Testis (tissue), 3 donors: ENCODE data around the gene MAP3K7CL. TPM values are rescaled to one million over a fixed set of nuclear protein-coding genes. Genes with fewer than 3 reads are reported as not detected.

Experiments used
- DNase-seq: peaks from one replicate; pipeline ENCODE4 v3.0.0-alpha.2; 2019
- H3K27ac ChIP-seq, 2 donors: fragments of 200-600 bp; sonication (generic); one replicate each; pipeline ENCODE4 v1.5.1; 2019
- H3K27me3 ChIP-seq: fragments of 200-600 bp; sonication (generic); one replicate; pipeline ENCODE4 v1.5.1; 2019
- H3K36me3 ChIP-seq: fragments of 200-600 bp; sonication (generic); one replicate; pipeline ENCODE4 v1.5.1; 2017; ENCODE audit warnings: low read depth; ENCODE audit errors: missing control alignments
- H3K4me1 ChIP-seq: fragments of 200-600 bp; sonication (generic); one replicate; pipeline ENCODE4 v1.5.1; 2019
- H3K4me3 ChIP-seq, 2 donors: fragments of 200-600 bp; sonication (generic); one replicate each; pipeline ENCODE4 v1.5.1; 2017 to 2019
- H3K9me3 ChIP-seq: fragments of 200-600 bp; sonication (generic); one replicate; pipeline ENCODE4 v1.5.1; 2017
- POLR2A ChIP-seq: fragments of 450-650 bp; IDR thresholded peaks from one replicate; pipeline ENCODE4 v1.6.1; 2017; ENCODE audit warnings: antibody characterized with exemption, mild to moderate bottlenecking, moderate library complexity
- WGBS, 2 donors: methylation state at CpG; one replicate each; pipeline ENCODE4 v1.1.5; 2018; 5-methylcytosine and 5-hydroxymethylcytosine counted together
- intact Hi-C: fragments of 100-400 bp; cut with DNase I; formaldehyde crosslinking; loops from one replicate; pipeline ENCODE4 v1.15.1; 2023; ENCODE audit warnings: low total_unique reads
- polyA plus RNA-seq: library from polyadenylated mRNA; stranded (reverse); fragments of 350-450 nt; fragmentation: Illumina TruSeq; extraction: RNeasy Lipid Tissue Mini Kit (QIAGEN cat#74804); gene quantifications from one replicate; pipeline ENCODE4 v1.2.3, GENCODE V29; 2014; ENCODE audit warnings: low read depth, low replicate concordance; ENCODE audit not compliant: insufficient read depth
- total RNA-seq, 2 donors: library from RNA; depleted of rRNA; stranded (reverse); fragments of >200 nt; gene quantifications; one replicate each; pipeline ENCODE4 v1.2.3, GENCODE V29; 2016
- TF ChIP-seq, protein P1 (sequence below), 3 experiments: fragments of 450-650 bp in 2 of 3; fragments of 200-600 bp in 1 of 3; sonication (generic) in 1 of 3; IDR thresholded peaks; one replicate each; pipeline ENCODE4 v1.5.1; 2016 to 2019; ENCODE audit warnings: antibody characterized with exemption in 3 of 3, mild to moderate bottlenecking in 2 of 3, moderate library complexity in 1 of 3

The MAP3K7CL gene
- total and polyA plus RNA-seq, 3 donors from 2014 or later = 9.9 to 16.1 (median 15.3) TPM

GRCh38 chr21:29168891-29169315 is 38.5 kb downstream of the MAP3K7CL start:
- H3K4me3 ChIP-seq = no peak overlapping the region
- 71 to 89% methylated on average over 3 of the region's 3 CpGs for WGBS, 2 donors
- H3K27ac ChIP-seq = no peak overlapping the region
- DNase-seq = no peak
- intact Hi-C loops = no loop called here
- no peaks in the 10 kb centered on the region for H3K9me3 ChIP-seq
- TF ChIP-seq, protein P1, sequence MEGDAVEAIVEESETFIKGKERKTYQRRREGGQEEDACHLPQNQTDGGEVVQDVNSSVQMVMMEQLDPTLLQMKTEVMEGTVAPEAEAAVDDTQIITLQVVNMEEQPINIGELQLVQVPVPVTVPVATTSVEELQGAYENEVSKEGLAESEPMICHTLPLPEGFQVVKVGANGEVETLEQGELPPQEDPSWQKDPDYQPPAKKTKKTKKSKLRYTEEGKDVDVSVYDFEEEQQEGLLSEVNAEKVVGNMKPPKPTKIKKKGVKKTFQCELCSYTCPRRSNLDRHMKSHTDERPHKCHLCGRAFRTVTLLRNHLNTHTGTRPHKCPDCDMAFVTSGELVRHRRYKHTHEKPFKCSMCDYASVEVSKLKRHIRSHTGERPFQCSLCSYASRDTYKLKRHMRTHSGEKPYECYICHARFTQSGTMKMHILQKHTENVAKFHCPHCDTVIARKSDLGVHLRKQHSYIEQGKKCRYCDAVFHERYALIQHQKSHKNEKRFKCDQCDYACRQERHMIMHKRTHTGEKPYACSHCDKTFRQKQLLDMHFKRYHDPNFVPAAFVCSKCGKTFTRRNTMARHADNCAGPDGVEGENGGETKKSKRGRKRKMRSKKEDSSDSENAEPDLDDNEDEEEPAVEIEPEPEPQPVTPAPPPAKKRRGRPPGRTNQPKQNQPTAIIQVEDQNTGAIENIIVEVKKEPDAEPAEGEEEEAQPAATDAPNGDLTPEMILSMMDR (IDR thresholded peaks at IDR 0.05) = no peak
- no peak for TF ChIP-seq POLR2A
- H3K27me3 ChIP-seq = no peaks in the 10 kb centered on the region
- H3K4me1 ChIP-seq = no peaks in the 10 kb centered on the region
- no peaks in the 10 kb centered on the region for H3K36me3 ChIP-seq

DNA sequence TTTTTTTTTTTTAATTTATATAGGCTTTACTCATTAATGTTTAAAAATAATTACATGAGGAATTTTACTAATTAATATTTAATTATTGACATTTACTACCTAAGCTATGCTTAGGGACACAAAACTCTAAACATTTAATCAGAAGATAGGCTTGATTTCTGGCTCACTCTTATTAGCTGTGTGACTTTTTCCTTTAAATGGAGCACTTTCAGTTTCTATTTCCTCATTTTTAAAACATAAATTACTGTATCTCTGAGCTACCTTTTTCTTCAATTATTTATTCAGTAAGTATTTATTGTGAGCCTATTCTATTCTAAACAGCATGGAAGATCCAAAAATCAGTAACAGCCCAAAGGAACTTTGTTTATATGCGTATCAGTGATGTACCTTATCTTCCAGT is 40.5 kb downstream of the MAP3K7CL start:
- 81 to 91% methylated on average over 1 of the region's 1 CpG for WGBS, 2 donors
- intact Hi-C loops = no loop called here
- Histone ChIP-seq H3K36me3 (no peaks in the 10 kb centered on the region), H3K9me3 (no peaks in the 10 kb centered on the region), H3K27me3 (no peaks in the 10 kb centered on the region), H3K4me3 (no peak overlapping the region), H3K27ac (no peak overlapping the region), H3K4me1 (no peaks in the 10 kb centered on the region)
- TF ChIP-seq, protein P1 (IDR thresholded peaks at IDR 0.05) = no peak
- no peak for TF ChIP-seq POLR2A
- DNase-seq = no peak

- intact Hi-C loops = no loop called here
- WGBS, 2 donors = 78 to 86% methylated on average over 1 of the region's 1 CpG
These were observed 41.8 kb downstream of the MAP3K7CL start for GRCh38 chr21:29172282-29172681.

DNA sequence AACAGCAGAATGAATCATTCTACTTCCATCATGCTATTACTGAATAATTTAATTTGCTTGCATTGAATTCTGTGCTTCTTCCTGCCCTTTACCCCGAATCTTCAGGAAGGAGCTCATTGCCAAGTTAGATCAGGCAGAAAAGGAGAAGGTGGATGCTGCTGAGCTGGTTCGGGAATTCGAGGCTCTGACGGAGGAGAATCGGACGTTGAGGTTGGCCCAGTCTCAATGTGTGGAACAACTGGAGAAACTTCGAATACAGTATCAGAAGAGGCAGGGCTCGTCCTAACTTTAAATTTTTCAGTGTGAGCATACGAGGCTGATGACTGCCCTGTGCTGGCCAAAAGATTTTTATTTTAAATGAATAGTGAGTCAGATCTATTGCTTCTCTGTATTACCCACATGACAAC is 44.2 kb downstream of the MAP3K7CL start:
- intact Hi-C loops = no loop called here
- DNase-seq = no peak
- Histone ChIP-seq H3K9me3 (no peaks in the 10 kb centered on the region), H3K4me3 (no peak overlapping the region), H3K36me3 (no peaks in the 10 kb centered on the region), H3K27me3 (no peaks in the 10 kb centered on the region), H3K27ac (peak overlapping the region in 1 of 2 donors; percentile 5), H3K4me1 (no peaks in the 10 kb centered on the region)
- TF ChIP-seq, protein P1 (IDR thresholded peaks at IDR 0.05) = no peak
- no peak for TF ChIP-seq POLR2A
- 44 to 61% methylated on average over 9 of the region's 9 CpGs for WGBS, 2 donors

More at GRCh38 chr21:29172282-29172681, 41.8 kb downstream of the MAP3K7CL start:
- Histone ChIP-seq H3K36me3 (no peaks in the 10 kb centered on the region), H3K27me3 (no peaks in the 10 kb centered on the region), H3K9me3 (no peaks in the 10 kb centered on the region), H3K4me3 (no peak overlapping the region), H3K27ac (no peak overlapping the region), H3K4me1 (no peaks in the 10 kb centered on the region)
- no peak for TF ChIP-seq POLR2A
- TF ChIP-seq, protein P1 (IDR thresholded peaks at IDR 0.05) = no peak
- no peak for DNase-seq

GRCh38 chr21:29175408-29176134 is 45.1 kb downstream of the MAP3K7CL start:
- no peak for DNase-seq
- H3K36me3 ChIP-seq = no peaks in the 10 kb centered on the region
- no peak for TF ChIP-seq POLR2A
- TF ChIP-seq, protein P1 (IDR thresholded peaks at IDR 0.05) = no peak
- H3K27ac ChIP-seq = peak overlapping the region in 1 of 2 donors; percentile 15
- WGBS, 2 donors = 39 to 43% methylated on average over 3 of the region's 3 CpGs
- no peak overlapping the region for H3K4me3 ChIP-seq
- no peaks in the 10 kb centered on the region for H3K9me3 ChIP-seq
- no peaks in the 10 kb centered on the region for H3K4me1 ChIP-seq
- H3K27me3 ChIP-seq = no peaks in the 10 kb centered on the region
- intact Hi-C loops = no loop called here
